Thymus (tissue), 11 donors: ENCODE results near the gene RC3H2. TPM values are rescaled to one million over a fixed set of nuclear protein-coding genes. Genes with fewer than 3 reads are reported as not detected.
"Not testable (repeated sequence)": the region's sequence is repeated elsewhere in the genome, so short reads cannot be mapped to it uniquely, and the experiment has no call there.

ENCODE experiments used
- DNase-seq, 9 donors: peaks; one replicate each; pipeline ENCODE4 v3.0.0-alpha.2; 2013; ENCODE audit warnings: low spot score in 9 of 9, low read depth in 6 of 9, missing footprints in 1 of 9
- H3K27ac ChIP-seq, 2 donors: one replicate each; pipeline ENCODE4 v1.5.1; 2013; ENCODE audit warnings: control low read depth in 1 of 2, low read depth in 1 of 2, low read length in 1 of 2, mild to moderate bottlenecking in 1 of 2, moderate library complexity in 1 of 2
- H3K27me3 ChIP-seq, 2 donors: one replicate each; pipeline ENCODE4 v1.5.1; 2013; ENCODE audit warnings: low read length in 1 of 2; ENCODE audit not compliant: control insufficient read depth in 2 of 2, insufficient read depth in 1 of 2
- H3K36me3 ChIP-seq, 2 donors: one replicate each; pipeline ENCODE4 v1.5.1; 2013; ENCODE audit warnings: low read length in 1 of 2, mild to moderate bottlenecking in 1 of 2, moderate library complexity in 1 of 2; ENCODE audit not compliant: control insufficient read depth in 2 of 2, insufficient read depth in 2 of 2
- H3K4me1 ChIP-seq, 2 donors: one replicate each; pipeline ENCODE4 v1.5.1; 2013; ENCODE audit warnings: low read length in 2 of 2; ENCODE audit not compliant: control insufficient read depth in 2 of 2, insufficient read depth in 2 of 2
- H3K4me3 ChIP-seq, 2 donors: one replicate each; pipeline ENCODE4 v1.5.1; 2013; ENCODE audit warnings: low read length in 2 of 2, control low read depth in 1 of 2, mild to moderate bottlenecking in 1 of 2
- H3K9me3 ChIP-seq, 2 donors: one replicate each; pipeline ENCODE4 v1.5.1; 2013; ENCODE audit warnings: low read length in 1 of 2, mild to moderate bottlenecking in 1 of 2; ENCODE audit not compliant: control insufficient read depth in 2 of 2, insufficient read depth in 1 of 2
- WGBS: extraction: QIAGEN DNeasy Blood & Tissue Kit; methylation state at CpG from one replicate; pipeline ENCODE4 v1.1.7; 2013; 5-methylcytosine and 5-hydroxymethylcytosine counted together
- polyA plus RNA-seq: library from polyadenylated mRNA; stranded (reverse); fragments of 200-250 nt; gene quantifications from one replicate; pipeline ENCODE4 v1.2.3, GENCODE V29; 2013
- total RNA-seq: library from RNA; stranded (reverse); fragments of 120-200 nt; gene quantifications from one replicate; pipeline ENCODE4 v1.2.4, GENCODE V29; 2013
- donor health status: healthy.

RC3H2 gene
- total and polyA plus RNA-seq, 2 donors, result 14.7 to 29.7 TPM

DNA sequence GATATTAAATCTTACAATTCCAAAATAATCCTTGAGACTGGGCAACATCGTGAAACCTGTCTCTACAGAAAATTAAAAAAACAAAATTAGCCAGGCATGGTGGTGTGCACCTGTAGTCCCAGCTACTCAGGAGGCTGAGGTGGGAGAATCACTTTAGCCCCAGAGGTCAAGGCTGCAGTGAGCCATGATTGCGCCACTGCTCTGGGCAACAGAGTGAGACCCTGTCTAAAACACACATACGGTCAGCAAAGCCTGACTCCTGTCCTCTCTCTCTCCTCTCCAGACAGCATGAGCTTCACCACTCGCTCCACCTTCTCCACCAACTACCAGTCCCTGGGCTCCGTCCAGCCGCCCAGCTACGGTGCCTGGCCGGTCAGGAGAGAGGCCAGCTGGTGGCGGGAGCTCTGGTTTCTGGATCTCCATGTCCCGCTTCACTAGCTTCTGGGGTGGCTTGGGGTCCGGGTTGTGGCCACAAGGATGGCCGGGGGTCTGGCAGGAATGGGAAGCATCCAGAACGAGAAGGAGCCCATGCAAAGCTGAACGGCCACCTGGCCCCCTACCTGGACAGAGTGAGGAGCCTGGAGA lies 67.8 kb downstream of the RC3H2 start:
- 97% methylated on average over 14 of the region's 14 CpGs for WGBS
- Histone ChIP-seq H3K27me3 (no peaks in the 10 kb centered on the region), H3K4me3 (no peak overlapping the region), H3K27ac (no peak overlapping the region), H3K36me3 (no peaks in the 10 kb centered on the region), H3K9me3 (no peaks in the 10 kb centered on the region), H3K4me1 (peaks cover 4 to 7% of the 10 kb centered on the region in 2 donors)
- no peak for DNase-seq

DNA sequence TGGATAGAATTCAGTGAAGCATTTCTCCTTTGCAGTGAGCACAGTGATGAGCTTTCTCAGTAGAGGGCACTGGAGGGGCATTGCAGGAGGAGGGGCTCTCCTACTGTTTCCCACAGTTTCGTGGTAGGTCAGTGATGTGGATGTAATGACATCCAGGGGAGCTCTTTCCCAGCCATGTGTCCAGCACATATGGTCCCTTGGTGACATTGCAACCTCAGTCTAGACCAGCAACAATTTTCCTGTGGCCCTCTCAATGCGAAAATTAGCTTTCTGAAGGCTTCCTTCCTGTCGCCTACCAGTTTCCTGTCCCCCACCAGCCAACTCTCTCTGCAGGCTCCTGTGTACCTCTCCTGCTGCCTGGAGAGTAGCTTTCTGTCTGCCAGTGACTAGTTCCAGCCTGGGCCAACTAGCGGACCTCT lies 69.8 kb downstream of the RC3H2 start:
- no peaks in the 10 kb centered on the region for H3K36me3 ChIP-seq
- H3K4me1 ChIP-seq, result peaks cover 4 to 7% of the 10 kb centered on the region in 2 donors
- 12% methylated on average over 4 of the region's 4 CpGs for WGBS
- peak overlapping the region; percentile 27 to 68 for H3K27ac ChIP-seq
- peak in 7 of 9 donors; percentile 18 to 70 (median 27) for DNase-seq
- H3K4me3 ChIP-seq, result peak overlapping the region; percentile 16 to 36
- no peaks in the 10 kb centered on the region for H3K27me3 ChIP-seq
- no peaks in the 10 kb centered on the region for H3K9me3 ChIP-seq

DNA sequence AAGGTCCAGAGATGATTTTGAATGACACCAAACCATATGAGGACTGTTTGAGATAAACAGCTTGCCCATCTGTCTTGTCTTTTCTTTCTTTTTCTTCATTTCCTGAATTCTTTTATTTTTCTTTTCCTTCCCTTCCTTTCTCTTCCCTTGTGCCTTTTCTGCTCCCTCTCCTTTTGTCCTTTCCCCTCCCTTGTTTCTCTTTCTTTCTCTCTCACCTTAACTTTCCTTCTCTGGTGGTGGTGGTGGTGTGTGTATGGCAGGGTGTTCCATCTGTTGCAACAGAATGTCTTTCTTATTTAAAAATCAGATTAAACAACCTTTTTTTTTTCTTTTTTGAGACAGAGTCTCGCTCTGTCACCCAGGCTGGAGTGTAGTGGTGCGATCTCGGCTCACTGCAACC lies 73.0 kb downstream of the RC3H2 start:
- no peak for DNase-seq
- H3K36me3 ChIP-seq, result no peaks in the 10 kb centered on the region
- H3K9me3 ChIP-seq, result no peaks in the 10 kb centered on the region
- H3K4me3 ChIP-seq, result no peak overlapping the region
- H3K4me1 ChIP-seq, result peaks cover 11 to 14% of the 10 kb centered on the region in 2 donors
- no peak overlapping the region for H3K27ac ChIP-seq
- 96% methylated on average over 3 of the region's 3 CpGs for WGBS
- no peaks in the 10 kb centered on the region for H3K27me3 ChIP-seq

DNA sequence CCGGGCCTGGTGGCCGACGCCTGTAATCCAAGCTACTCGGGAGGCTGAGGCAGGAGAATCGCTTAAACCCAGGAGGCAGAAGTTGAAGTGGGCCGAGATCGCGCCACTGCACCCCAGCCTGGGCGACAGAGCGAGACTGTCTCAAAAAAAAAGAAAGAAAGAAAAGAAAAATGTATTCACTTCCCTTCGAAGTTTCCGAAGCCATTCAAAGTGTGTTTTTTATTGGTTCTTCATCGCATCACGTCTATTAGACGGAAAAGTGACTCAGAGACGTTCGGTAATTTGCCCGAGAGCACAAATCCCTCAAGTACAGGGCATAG lies 76.2 kb downstream of the RC3H2 start:
- not testable (repeated sequence) for H3K27me3 ChIP-seq, H3K9me3 ChIP-seq, H3K27ac ChIP-seq, DNase-seq
- H3K4me1 ChIP-seq, result peaks cover 12 to 15% of the 10 kb centered on the region in 2 donors
- 73% methylated on average over 18 of the region's 18 CpGs for WGBS
- peak overlapping the region; percentile 77 to 78 for H3K4me3 ChIP-seq
- H3K36me3 ChIP-seq, result peaks cover 0 to 14% of the 10 kb centered on the region in 2 donors

DNA sequence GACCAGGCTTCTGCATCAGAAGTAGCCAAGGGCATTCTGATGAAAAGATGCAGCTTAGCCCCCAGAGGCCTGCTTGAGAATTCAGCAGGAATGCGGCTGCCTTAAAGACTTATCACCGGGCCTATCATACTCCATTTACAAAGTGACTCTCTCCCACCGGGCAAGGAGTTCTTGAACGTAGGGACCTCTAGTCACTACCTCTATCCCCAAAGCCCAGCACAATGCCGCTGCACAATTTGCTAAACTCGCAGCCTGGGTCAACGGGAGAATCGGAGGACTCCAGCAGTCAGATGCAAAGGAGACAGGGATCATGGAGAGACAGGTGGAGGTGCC lies 77.4 kb downstream of the RC3H2 start:
- H3K4me3 ChIP-seq, result peak overlapping the region; percentile 77 to 78
- H3K27ac ChIP-seq, result peak overlapping the region; percentile 89 to 90
- no peaks in the 10 kb centered on the region for H3K27me3 ChIP-seq
- H3K9me3 ChIP-seq, result no peaks in the 10 kb centered on the region
- 2% methylated on average over 8 of the region's 8 CpGs for WGBS
- H3K4me1 ChIP-seq, result peaks cover 12 to 15% of the 10 kb centered on the region in 2 donors
- peak in 1 of 9 donors; percentile 12 for DNase-seq
- H3K36me3 ChIP-seq, result peaks cover 5 to 21% of the 10 kb centered on the region in 2 donors

DNA sequence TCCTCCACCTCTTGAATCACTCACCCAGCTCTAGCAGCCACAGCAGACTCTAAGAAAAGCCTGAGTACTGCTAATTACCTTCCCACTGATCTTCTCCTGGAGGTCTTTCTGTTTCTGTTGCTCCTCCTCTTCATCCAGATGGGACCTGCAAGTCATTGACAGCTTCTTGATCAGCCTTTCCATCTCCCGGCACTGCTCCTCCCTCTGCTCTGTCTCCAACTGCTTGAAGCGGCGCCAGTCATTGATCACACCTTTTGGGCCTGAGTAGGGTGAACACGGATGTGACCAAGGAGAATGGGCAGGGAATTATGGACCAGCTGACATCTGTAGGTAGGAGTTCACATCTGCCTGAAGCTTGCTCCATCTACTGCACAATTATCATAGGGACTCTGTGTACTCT lies 82.2 kb downstream of the RC3H2 start:
- H3K27ac ChIP-seq, result no peak overlapping the region
- no peak for DNase-seq
- H3K4me3 ChIP-seq, result no peak overlapping the region
- H3K36me3 ChIP-seq, result peaks cover 31 to 48% of the 10 kb centered on the region in 2 donors
- H3K9me3 ChIP-seq, result no peaks in the 10 kb centered on the region
- peaks cover 12 to 14% of the 10 kb centered on the region in 2 donors for H3K4me1 ChIP-seq
- over 99% methylated on average over 4 of the region's 4 CpGs for WGBS
- H3K27me3 ChIP-seq, result no peaks in the 10 kb centered on the region

DNA sequence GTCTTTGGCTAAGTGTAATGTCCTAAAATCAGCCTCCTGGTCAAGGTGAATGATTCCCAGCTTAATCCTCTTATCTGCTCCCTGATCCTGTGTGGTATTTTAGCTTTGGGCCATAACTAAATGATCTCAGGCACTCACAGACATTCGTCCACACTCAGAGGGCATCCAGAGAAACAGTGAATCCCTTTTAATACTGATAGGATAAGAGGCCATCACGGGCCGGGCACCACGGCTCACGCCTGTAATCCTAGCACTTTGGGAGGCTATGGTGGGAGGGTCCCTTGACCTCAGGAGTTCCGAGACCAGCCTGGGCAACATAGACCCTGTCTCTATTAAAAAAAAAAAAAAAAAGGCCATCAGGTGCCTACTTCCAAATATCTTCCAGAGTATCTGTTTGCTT lies 83.1 kb downstream of the RC3H2 start:
- DNase-seq, result no peak
- Histone ChIP-seq H3K36me3 (peaks cover 34 to 51% of the 10 kb centered on the region in 2 donors), H3K9me3 (no peaks in the 10 kb centered on the region), H3K27ac (no peak overlapping the region), H3K4me3 (no peak overlapping the region), H3K27me3 (no peaks in the 10 kb centered on the region), H3K4me1 (peaks cover 3 to 6% of the 10 kb centered on the region in 2 donors)
- 99% methylated on average over 6 of the region's 6 CpGs for WGBS

DNA sequence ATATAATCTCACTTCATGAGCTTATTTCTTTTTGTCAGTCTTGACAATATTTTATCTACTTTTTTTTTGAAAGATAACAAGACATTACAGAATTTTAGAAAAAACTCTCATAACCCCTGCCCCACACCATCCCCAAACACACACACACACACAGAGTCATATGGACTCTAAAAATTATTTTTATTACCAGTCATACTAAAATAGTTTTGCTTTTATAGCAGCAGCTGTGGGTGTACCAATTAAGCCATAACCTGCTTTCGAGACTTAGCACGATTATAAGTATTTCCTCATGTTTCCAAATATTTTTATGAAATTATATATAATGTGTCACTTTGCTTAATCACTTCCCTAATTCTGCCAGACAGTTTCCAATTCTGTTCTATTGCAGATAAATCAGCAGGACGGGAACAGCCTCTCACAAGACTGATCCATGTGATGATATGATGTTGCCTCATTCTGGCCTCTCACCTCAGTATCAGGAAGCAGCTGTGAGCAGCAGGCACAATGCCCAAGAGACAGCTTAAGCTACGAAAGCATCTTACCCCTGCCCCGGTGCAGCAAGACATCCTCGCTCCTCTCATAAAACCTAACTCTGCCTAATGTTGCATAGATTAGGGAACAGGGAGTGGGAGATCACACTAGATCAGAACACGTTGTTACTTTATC lies 83.7 kb downstream of the RC3H2 start:
- Histone ChIP-seq H3K27ac (peak overlapping the region in 1 of 2 donors; percentile 18), H3K4me1 (peaks cover 4% of the 10 kb centered on the region in 2 donors), H3K4me3 (no peak overlapping the region), H3K9me3 (no peaks in the 10 kb centered on the region), H3K27me3 (no peaks in the 10 kb centered on the region), H3K36me3 (peaks cover 34 to 54% of the 10 kb centered on the region in 2 donors)
- DNase-seq, result no peak
- WGBS, result 69% methylated on average over 7 of the region's 7 CpGs

DNA sequence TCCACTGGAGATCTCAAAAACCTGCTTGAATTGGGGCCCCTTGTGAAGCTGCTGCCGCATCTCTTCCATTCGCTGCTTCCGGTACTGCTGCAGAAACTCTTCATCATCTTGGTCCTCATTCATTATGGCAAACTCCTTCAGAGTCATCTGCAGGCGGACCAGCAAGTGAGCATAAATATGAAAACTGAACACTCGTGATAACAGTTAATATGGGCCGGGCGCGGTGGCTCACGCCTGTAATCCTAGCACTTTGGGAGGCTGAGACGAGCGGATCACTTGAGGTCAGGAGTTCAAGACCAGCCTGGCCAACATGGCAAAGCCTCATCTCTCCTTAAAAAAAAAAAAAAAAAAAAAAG lies 84.7 kb downstream of the RC3H2 start:
- no peak for DNase-seq
- no peak overlapping the region for H3K27ac ChIP-seq
- 99% methylated on average over 11 of the region's 11 CpGs for WGBS
- H3K4me3 ChIP-seq, result no peak overlapping the region
- no peaks in the 10 kb centered on the region for H3K27me3 ChIP-seq
- H3K4me1 ChIP-seq, result peaks cover 10 to 11% of the 10 kb centered on the region in 2 donors
- H3K36me3 ChIP-seq, result peaks cover 37 to 52% of the 10 kb centered on the region in 2 donors
- H3K9me3 ChIP-seq, result no peaks in the 10 kb centered on the region
